Stimulated activated CD4-positive, alpha-beta T cell treated with anti-CD3 and anti-CD28 coated beads, Interleukin-12 subunit alpha, Interleukin-12 subunit beta, amount 100 ng/mL, for 4 hours (primary cell): Measurements from ENCODE around the gene CC2D1A.
"Not testable (repeated sequence)": the region's sequence is repeated elsewhere in the genome, so short reads cannot be mapped to it uniquely, and the experiment has no call there.

Source experiments
- DNase-seq: peaks from one replicate; pipeline ENCODE4 v3.0.0-alpha.2; 2020

CC2D1A gene

DNA sequence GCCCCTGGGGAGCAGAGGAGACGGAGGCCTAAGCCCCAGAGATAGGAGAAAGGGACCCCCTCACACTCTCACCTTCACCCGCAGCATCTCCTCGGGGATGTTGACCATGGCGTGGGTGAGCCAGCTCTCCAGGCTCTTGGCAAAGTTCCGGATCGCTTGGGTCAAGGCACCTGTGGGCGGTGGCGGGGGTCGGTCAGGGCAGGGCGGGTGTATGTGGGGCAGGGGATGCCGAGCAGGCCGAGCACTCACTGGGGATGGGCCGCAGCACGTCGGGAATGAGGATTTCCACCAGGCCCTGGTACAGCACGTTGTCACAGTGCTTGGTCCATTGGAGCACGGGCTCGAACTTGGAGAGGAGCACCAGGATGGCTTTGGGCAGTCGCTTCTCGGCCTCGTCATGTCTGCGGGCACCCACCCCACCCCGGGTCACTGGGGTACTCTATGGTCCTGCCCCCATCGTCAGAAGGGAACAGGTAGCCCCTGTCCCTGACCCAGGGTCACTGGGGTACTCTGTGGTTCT lies 59.4 kb downstream of the CC2D1A start:
- no peak for DNase-seq

DNA sequence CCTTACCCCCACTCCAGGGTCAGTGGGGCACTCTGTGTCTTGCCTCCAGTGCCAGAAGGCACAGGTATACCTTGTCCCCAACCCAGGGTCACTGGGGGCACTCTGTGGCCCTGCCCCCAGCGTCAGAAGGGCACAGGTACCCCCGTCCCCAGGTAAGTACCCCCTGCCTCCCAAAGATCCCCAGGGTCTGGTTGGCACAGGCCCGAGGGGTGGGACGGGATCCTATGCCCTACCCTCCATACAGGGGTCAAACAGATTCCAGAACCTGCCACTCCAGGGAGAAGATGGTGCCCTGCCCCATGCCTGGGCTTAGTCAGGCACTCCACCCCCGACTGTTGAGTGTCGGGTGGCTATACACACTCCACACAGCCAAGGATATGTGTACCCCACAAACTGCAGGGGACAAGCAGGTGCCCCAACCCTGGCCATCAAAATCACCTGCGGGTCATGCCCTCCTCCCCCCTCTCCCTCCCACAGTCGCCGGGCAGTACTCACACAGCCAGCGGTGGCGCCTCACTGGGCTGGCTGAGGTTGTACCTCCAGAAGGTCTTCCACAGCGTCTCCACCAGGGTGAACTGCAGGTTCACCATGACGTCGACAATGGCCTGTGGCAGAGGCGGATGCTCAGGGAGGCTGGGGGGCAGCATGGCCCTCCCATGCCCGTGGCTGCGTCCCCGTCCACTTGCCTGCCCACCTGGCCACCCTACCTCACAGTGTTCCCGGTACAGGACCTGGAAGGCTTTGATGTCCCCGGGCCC lies 60.1 kb downstream of the CC2D1A start:
- DNase-seq: no peak

DNA sequence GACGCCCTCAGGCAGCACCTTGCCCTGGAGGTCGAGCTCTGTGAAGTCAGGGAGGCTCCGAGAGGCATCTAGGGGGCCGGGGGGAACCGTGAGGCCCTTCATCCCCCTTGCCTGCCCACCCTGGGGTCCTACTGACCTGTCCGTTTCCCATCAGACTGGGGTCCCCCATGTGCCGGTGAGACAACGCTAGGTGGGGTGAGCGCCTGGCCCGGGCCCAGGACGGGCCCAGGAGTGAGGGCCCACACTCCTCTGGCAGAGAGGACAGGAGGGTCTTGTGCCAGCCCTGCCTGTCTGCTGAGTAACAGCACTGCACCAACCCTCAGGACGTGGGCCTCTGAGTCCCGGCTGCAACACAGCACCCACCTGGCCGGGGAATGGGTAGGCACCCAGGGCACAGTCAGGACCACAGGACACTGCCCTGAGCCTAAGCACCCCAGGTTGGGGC lies 60.7 kb downstream of the CC2D1A start:
- no peak for DNase-seq

DNA sequence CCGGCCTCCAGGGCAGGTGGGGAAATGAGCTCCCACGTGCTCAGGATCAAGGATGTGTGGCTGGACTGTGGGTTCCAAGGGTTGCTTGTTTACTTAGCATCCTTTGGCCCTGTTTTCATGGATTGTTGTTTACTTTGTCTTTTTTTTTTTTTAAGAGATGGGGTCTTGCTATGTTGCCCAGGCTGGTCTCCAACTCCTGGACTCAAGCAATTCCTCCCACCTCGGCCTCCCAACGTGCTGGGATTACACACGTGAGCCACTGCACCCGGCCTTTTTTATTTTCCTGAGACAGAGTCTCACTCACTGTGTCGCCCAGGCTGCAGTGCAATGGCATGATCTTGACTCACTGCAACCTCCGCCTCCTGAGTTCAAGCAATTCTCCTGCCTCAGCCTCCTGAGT lies 61.2 kb downstream of the CC2D1A start:
- not testable (repeated sequence) for DNase-seq

DNA sequence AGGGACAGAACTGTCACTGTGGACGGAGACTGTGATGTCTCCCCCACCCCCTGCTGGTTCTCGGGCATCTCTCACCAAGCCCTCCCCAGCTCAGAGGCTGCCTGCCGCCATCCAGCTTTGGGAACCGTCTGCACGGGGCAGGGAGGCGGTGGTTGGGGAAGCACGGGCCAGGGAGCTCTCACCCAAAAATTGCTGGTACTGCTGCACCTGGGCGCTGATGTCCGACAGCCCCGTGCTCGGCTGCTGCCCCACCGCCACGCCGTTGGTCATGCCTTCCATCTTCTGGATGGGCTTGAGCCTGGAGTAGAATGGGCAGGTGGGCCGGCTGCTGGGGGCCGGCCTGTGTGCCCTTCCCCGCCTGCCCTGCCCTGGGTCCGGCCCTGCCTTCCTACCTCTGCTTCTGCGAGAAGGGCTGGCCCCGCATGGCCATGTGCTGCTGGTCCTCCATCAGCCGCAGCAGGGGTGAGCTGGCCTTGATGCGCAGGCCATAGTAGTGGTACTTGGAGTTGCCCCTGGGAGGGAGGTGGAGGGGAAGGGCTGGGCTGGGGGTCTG lies 62.5 kb downstream of the CC2D1A start:
- no peak for DNase-seq

DNA sequence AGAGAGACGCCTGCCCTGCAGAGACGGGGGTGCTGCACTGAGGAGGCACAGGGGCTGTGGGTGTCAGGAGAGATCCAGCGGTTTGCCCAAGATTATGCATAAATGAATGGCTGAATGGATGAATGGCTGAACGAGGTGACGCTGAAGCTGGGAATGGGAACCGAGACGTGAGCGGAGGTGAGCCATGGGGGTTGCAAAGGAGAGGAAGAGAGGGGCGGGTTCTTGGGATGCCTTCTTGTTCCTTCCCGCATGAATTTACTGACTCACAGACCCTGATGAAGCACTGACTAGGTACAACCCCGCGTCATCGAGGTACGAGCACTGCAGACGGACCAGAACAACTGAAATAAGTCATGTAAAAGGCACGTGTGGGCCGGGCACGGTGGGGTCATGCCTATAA lies 63.0 kb downstream of the CC2D1A start:
- no peak for DNase-seq

DNA sequence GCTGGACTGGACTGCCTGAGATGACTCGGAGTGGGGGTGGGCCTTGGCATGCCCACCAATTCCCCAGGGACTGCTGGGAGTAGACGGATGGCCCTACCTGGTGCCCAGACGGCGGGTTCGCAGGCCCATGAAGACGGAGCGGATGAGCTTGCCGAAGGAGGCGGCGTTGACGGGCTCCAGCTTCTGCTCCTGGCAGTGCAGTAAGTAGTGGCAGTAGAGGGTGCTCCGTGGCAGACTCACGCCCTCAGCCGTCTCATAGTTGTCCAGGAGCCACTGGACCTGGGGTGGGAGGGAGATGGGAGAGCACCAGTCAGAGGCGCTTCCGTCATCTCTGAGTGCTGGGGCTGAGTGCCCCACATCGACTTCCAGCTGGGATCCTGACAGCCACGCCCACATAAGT lies 63.9 kb downstream of the CC2D1A start:
- DNase-seq: no peak

DNA sequence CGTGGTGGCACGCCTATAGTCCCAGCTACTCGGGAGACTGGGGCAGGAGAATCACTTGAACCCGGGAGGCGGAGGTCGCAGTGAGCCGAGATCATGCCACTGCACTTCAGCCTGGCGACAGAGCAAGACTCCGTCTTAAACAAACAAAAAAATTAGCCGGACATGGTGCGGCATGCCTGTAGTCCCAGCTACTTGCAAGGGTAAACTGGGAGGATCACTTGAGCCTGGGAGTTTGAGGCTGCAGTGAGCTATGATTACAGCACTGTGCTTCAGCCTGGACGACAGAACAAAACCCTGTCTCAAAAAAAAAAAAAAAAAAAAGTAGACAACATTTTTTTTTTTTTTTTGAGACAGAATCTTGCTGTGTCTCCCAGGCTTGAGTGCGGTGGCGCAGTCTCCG lies 65.9 kb downstream of the CC2D1A start:
- DNase-seq: not testable (repeated sequence)

DNA sequence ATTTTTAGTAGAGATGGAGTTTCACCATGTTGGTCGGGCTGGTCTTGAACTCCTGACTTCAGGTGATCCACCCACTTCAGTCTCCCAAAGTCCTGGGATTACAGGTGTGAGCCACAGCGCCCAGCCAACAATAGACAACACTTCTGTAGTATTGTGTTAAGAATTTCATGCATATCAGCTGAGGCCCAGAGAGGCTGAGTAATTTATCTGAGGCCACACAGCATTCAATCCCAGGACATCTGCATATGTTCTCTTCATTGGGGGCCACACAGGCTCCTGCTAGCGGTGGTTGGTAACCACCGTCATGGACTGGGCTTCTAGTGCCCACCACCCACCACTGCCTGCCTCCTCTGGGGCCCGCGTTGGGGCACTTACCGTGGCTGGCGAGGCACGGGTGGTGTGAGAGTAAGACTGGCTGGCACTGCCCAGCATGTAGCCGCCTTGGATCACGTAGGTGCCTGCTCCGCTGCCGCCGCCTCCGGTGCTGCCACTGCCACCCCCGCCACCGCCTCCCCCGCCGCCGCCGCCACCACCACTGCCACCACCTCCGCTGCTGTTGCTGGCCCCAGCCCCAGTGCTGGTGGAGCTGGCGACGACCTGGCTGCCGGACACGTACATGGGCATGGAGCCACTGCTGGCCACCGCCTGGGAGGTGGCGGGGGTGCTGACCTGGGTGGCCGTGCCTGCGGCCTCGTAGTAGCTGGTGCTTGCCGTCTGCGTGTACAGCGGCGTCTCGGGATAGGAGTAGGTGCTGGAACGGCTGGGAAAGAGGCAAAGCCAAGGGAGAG lies 66.6 kb downstream of the CC2D1A start:
- no peak for DNase-seq

DNA sequence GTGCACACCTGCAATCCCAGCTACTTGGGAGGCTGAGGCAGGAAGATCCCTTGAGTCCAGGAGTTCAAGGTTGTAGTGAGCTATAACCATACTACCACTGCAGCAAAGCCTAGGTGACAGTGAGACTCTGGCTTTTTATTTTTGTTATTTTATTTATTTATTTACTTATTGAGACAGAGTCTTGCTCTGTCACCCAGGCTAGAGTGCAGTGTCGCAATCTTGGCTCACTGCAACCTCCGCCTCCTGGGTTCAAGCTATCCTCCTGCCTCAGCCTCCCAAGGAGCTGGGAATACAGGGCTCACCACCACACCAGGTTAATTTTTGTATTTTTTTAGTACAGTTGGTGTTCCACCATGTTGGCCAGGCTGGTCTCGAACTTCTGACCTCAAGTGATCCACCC lies 67.5 kb downstream of the CC2D1A start:
- not testable (repeated sequence) for DNase-seq

DNA sequence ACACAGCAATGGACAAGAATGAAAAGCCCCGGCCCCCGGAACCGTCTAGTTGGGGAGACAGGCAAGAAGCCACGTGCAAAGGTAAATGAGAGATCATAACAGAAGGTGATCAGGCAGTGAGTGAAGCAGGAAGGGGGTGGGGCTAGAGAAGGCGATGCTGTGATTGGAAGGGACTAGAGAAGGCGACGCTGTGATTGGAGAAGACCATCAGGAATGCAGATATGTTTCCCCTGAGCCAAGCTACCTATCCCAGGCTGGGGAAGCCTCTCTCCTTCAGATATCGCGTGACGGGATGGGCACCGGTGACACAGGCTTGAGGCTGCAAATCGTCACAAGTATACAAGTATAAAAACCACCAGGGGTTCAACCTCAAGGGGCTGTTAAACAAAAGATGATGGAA lies 68.1 kb downstream of the CC2D1A start:
- peak; percentile 28 for DNase-seq

DNA sequence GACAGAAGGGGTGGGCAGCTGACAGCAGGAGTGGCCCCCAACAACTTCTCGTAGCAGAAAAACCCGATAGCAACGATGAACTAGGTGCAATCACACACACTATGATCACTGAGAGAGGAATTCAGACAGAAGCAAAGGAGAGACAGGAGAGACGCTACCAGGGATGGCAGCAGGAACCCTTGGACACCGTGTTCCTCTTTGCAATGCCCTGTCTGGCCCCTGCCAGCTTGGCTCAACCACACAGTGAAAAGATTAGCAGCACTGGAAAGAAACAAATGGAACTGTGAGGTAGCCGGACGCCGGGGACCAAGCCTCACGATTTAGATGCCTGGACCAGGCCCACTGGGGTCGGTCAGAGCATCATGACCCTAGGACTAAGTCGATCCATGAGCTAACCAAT lies 69.9 kb downstream of the CC2D1A start:
- no peak for DNase-seq

DNA sequence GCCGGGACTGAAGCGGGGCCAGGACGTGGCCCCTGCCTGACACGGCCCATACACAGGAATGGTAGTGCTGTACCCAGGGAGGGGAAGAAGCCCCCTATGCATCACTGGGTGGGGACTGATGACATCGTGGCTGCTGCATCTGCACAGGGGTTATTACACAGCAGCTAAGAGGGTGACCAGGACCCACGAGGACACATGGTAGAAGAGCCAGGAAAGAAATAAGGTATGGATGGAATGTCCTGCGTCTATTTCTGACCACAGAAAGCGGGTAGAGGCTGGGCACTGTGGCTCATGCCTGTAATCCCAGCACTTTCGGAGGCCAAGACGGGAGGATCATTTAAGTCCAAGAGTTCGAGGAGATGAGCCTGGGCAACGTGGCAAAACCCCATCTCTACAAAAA lies 70.4 kb downstream of the CC2D1A start:
- DNase-seq: no peak

DNA sequence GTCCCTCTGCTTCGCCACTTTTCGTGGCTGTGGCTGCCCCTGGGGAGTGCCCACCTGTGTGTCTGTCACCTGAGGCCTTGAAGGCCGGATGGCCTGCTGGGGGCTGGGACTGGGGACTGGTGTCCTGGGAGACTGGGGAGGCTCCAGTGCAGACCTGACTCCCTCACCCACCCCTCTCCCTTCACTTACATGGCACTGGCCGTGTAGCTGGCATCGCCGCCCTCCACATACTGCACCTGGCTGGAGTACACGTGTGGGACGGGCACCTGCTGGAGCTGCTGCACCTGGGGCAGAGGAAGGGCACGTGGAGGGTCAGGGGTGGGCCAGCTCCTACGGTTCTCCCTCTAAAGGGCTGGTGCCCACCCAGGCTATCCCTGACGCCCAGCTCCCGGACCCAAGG lies 71.8 kb downstream of the CC2D1A start:
- DNase-seq: no peak

DNA sequence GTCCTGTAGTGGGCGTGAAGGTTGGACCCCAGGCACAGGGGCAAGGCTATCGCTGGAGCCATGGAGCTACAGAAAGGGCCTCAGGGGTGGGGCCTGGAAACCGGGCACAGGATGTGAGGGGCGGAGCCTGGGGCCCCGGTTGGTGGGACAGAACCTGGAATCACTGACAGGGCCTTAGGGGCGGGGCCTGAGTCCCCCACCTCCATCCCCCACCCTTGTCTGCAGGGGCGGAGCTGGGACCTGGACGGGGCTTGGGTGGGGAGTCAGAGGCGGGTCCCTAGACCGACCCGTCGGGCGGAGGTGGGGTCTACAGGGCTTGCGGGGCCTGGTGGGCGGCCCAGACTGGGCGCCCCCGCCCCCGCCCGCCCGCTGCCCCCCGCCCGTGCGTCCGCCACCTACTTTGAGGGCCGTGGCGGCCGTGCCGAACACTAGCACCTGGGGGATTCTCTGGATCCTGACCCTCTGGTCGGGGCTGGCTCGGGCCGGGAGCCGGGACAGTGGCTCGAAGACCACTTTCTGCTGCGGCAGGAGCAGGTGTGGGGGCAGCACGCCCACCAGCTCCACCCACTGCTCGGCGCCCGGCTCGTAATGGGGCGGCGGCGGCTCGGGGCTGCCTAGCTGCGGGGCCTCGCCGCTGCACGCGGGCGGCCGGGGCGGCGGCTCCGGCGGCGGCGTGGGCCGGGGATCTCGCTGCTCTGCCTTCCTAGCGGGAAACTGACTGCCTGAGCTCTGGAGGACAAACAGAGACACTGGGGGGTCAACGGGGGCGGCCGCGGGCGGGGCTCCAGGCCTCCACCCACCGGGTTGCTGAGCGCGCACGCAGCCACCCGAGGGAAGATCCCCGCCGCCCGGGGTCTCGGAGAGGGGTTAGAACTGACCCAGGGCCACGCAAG lies 72.6 kb downstream of the CC2D1A start:
- peak; percentile 21 for DNase-seq

DNA sequence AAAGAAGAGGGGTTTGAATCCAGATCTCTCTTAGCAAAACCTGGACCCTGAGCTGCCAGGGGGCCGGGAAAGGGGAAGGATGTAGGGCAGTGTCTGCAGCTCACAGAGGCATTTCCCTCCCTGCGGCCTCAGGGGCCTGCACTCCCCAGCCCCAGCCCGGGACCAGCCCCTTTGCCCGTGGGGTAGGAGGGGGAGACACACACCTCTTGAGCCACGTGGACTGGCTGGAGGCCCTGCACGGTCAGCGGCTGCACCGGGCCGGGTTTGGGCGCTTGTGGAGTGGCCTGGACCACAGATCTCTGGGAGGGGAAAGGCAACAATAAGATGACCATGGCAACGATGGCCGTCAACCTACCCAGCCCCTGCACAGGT lies 73.2 kb downstream of the CC2D1A start:
- no peak for DNase-seq

DNA sequence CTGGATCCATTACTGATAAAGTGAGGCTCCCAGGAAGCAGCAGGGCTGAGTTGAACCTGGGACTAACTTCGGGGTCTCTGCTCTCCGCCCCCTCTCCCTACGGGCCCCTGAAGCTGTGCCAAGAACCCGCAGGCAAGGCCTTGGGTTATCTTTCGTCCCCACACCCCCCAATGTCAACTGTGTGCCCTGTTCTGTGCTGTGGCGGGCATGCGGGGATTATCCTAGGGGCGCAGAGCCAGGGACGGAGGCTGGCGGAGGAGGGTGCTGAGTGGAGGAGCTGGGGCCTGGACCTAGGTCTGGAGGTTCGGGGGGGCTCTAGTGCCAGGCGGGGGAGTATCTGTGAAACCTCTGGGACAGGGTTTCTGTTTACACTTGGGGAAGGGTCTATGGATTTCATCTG lies 73.7 kb downstream of the CC2D1A start:
- no peak for DNase-seq

DNA sequence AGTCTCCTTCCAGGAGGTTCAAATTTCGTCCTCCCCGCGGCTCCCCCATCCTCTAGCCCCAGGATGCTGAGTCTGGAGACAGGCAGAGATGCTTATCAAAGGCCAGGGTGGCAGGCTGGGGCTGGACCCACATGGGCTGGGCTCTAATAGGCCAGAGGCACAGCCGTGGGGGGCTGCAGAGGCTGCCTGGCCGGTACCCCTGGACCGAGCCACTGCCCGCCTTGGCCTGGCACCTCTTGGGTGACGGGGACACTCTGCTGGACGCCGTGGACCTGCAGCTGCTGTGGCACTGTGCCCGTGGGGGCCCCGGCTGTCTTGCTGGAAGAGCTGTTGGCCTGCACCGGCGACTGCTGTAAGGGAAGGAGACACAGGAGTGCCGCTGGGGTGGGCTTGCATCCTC lies 74.3 kb downstream of the CC2D1A start:
- DNase-seq: no peak
